Astrocyte (in vitro differentiated cells and primary cell): ENCODE results near the gene VEPH1. TPM values are rescaled to one million over a fixed set of nuclear protein-coding genes. Genes with fewer than 3 reads are reported as not detected.

Experiments
- DNase-seq: peaks from one replicate; pipeline ENCODE4 v3.0.0-alpha.2; 2010; ENCODE audit warnings: low read depth
- FAIRE-seq: peaks from 2 replicates; lab custom pipeline; 2011; peaks lifted over from hg19 to GRCh38; lab: Jason Lieb, UNC
- H2AFZ ChIP-seq: 2 replicates; pipeline ENCODE4 v1.6.0; 2012; ENCODE audit warnings: low read depth, low read length, inconsistent platforms
- H3K27ac ChIP-seq: 2 replicates; pipeline ENCODE4 v1.5.1; 2011; ENCODE audit warnings: low read depth, low read length, inconsistent platforms
- H3K27me3 ChIP-seq: 2 replicates; pipeline ENCODE4 v1.6.0; 2011; ENCODE audit warnings: low read length, inconsistent platforms; ENCODE audit not compliant: insufficient read depth
- H3K36me3 ChIP-seq: 2 replicates; pipeline ENCODE4 v1.5.1; 2011; ENCODE audit warnings: low read length, inconsistent platforms; ENCODE audit not compliant: insufficient read depth
- H3K4me1 ChIP-seq: 2 replicates; pipeline ENCODE4 v1.5.1; 2011; ENCODE audit warnings: low read length, inconsistent platforms; ENCODE audit not compliant: insufficient read depth
- H3K4me2 ChIP-seq: 2 replicates; pipeline ENCODE4 v1.6.0; 2012; ENCODE audit warnings: low read length, inconsistent platforms
- H3K4me3 ChIP-seq: 2 replicates; pipeline ENCODE4 v1.5.1; 2011; ENCODE audit warnings: low read depth, mild to moderate bottlenecking, low read length, inconsistent platforms; ENCODE audit not compliant: insufficient read depth
- H3K79me2 ChIP-seq: 2 replicates; pipeline ENCODE4 v1.6.0; 2012; ENCODE audit warnings: mild to moderate bottlenecking, low read length, inconsistent platforms; ENCODE audit not compliant: insufficient read depth
- H3K9ac ChIP-seq: 2 replicates; pipeline ENCODE4 v1.6.0; 2012; ENCODE audit warnings: mild to moderate bottlenecking, low read length, inconsistent platforms
- H3K9me3 ChIP-seq: 2 replicates; pipeline ENCODE4 v1.5.1; 2012; ENCODE audit warnings: low read depth, mild to moderate bottlenecking, low read length, inconsistent platforms; ENCODE audit not compliant: insufficient read depth
- H4K20me1 ChIP-seq: 2 replicates; pipeline ENCODE4 v1.6.0; 2012; ENCODE audit warnings: low read length, inconsistent platforms; ENCODE audit not compliant: insufficient read depth
- H3K27ac Mint-ChIP-seq: one replicate; pipeline ENCODE4 v1.8.0; 2021; ENCODE audit warnings: mild to moderate bottlenecking, mixed read lengths; ENCODE audit not compliant: unreplicated experiment
- H3K27me3 Mint-ChIP-seq: one replicate; pipeline ENCODE4 v1.8.0; 2021; ENCODE audit warnings: low read depth, mixed read lengths; ENCODE audit not compliant: unreplicated experiment
- H3K36me3 Mint-ChIP-seq: one replicate; pipeline ENCODE4 v1.8.0; 2021; ENCODE audit warnings: low read depth, mixed read lengths; ENCODE audit not compliant: unreplicated experiment
- H3K4me1 Mint-ChIP-seq: one replicate; pipeline ENCODE4 v1.8.0; 2021; ENCODE audit warnings: low read depth, mixed read lengths; ENCODE audit not compliant: unreplicated experiment
- H3K4me3 Mint-ChIP-seq: one replicate; pipeline ENCODE4 v1.8.0; 2021; ENCODE audit warnings: mild to moderate bottlenecking, moderate library complexity, mixed read lengths; ENCODE audit not compliant: unreplicated experiment
- H3K9me3 Mint-ChIP-seq: one replicate; pipeline ENCODE4 v1.8.0; 2021; ENCODE audit warnings: mild to moderate bottlenecking, mixed read lengths; ENCODE audit not compliant: unreplicated experiment
- EZH2 ChIP-seq: IDR thresholded peaks from 2 replicates; pipeline ENCODE4 v1.6.1; 2012; ENCODE audit warnings: mild to moderate bottlenecking, low read length, inconsistent platforms; ENCODE audit not compliant: insufficient read depth
- total RNA-seq: library from RNA; stranded (reverse); gene quantifications from 2 replicates; pipeline ENCODE4 v1.2.1, GENCODE V29; 2021
- TF ChIP-seq, protein P1 (sequence below): IDR thresholded peaks from 2 replicates; pipeline ENCODE4 v1.5.1; 2011; ENCODE audit warnings: low read depth, mild to moderate bottlenecking, inconsistent platforms, low read length, moderate library complexity; ENCODE audit not compliant: insufficient read depth

The VEPH1 gene
- total RNA-seq, 1 donor from 2014 or later, result 9.4 TPM

DNA sequence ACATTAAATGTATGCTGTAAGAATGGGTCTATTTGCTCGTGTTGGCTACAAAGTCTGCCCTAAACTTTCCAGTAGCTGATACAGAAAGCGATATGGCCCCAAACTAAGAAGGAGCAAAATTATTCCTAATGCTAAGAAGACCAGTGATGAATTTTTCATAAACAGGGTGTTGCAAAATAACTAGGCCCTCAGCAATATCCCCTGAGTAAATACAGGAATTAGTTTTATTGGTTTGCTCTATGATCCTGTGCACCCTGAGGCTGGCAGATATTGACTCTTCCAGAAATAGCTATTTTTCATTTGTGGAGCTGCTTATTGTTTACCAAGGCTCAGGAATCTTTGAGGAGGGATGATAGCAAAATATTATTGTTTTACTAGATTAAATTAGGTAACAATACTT, 282.3 kb downstream of the VEPH1 start:
- Mint-ChIP-seq H3K9me3 (no peaks in the 10 kb centered on the region), H3K4me1 (peaks cover 9% of the 10 kb centered on the region), H3K27me3 (no peaks in the 10 kb centered on the region), H3K4me3 (no peak overlapping the region), H3K36me3 (no peaks in the 10 kb centered on the region), H3K27ac (no peak overlapping the region)
- no peaks in the 10 kb centered on the region for H3K4me1 ChIP-seq
- H3K9me3 ChIP-seq, result no peaks in the 10 kb centered on the region
- H4K20me1 ChIP-seq, result no peaks in the 10 kb centered on the region
- H3K27ac ChIP-seq, result no peak overlapping the region
- no peak overlapping the region for H3K4me2 ChIP-seq
- H3K9ac ChIP-seq, result no peak overlapping the region
- TF ChIP-seq, protein P1, sequence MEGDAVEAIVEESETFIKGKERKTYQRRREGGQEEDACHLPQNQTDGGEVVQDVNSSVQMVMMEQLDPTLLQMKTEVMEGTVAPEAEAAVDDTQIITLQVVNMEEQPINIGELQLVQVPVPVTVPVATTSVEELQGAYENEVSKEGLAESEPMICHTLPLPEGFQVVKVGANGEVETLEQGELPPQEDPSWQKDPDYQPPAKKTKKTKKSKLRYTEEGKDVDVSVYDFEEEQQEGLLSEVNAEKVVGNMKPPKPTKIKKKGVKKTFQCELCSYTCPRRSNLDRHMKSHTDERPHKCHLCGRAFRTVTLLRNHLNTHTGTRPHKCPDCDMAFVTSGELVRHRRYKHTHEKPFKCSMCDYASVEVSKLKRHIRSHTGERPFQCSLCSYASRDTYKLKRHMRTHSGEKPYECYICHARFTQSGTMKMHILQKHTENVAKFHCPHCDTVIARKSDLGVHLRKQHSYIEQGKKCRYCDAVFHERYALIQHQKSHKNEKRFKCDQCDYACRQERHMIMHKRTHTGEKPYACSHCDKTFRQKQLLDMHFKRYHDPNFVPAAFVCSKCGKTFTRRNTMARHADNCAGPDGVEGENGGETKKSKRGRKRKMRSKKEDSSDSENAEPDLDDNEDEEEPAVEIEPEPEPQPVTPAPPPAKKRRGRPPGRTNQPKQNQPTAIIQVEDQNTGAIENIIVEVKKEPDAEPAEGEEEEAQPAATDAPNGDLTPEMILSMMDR, result no peak
- no peak for TF ChIP-seq EZH2
- no peak overlapping the region for H2AFZ ChIP-seq
- no peaks in the 10 kb centered on the region for H3K79me2 ChIP-seq
- H3K36me3 ChIP-seq, result no peaks in the 10 kb centered on the region
- DNase-seq, result no peak
- FAIRE-seq, result no peak
- H3K4me3 ChIP-seq, result no peak overlapping the region
- no peaks in the 10 kb centered on the region for H3K27me3 ChIP-seq

DNA sequence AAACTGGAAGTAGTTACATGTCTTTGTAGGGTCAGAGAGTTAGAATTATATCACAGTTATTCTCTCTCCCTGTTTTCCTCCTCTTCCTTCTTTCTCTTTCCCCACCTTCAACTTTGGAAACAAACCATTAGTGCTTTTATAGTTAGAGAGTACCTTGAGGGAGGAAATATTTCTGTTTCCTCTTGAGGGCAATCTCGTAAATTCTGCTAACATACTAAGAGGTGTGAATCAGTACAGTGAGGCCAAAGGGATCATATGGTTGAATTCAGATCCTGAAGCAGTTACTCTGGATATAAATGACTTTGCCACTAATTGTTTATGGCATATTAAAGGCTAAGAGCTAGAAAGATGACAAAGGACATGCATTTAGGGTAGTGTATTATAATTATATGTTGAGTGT, 283.0 kb downstream of the VEPH1 start:
- Mint-ChIP-seq H3K4me1 (peaks cover 9% of the 10 kb centered on the region), H3K9me3 (no peaks in the 10 kb centered on the region), H3K27ac (no peak overlapping the region), H3K36me3 (no peaks in the 10 kb centered on the region), H3K4me3 (no peak overlapping the region), H3K27me3 (no peaks in the 10 kb centered on the region)
- DNase-seq (no peak), FAIRE-seq (no peak)
- Histone ChIP-seq H3K9me3 (no peaks in the 10 kb centered on the region), H3K27ac (no peak overlapping the region), H2AFZ (no peak overlapping the region), H3K79me2 (no peaks in the 10 kb centered on the region), H4K20me1 (no peaks in the 10 kb centered on the region), H3K4me3 (no peak overlapping the region), H3K4me1 (no peaks in the 10 kb centered on the region), H3K9ac (no peak overlapping the region), H3K36me3 (no peaks in the 10 kb centered on the region), H3K4me2 (no peak overlapping the region), H3K27me3 (no peaks in the 10 kb centered on the region)
- TF ChIP-seq EZH2, result no peak
- TF ChIP-seq, protein P1, result no peak

GRCh38 chr3:157219215-157219614, 284.0 kb downstream of the VEPH1 start:
- H3K27ac Mint-ChIP-seq, result no peak overlapping the region
- no peaks in the 10 kb centered on the region for H3K27me3 Mint-ChIP-seq
- H3K4me3 ChIP-seq, result no peak overlapping the region
- no peak for TF ChIP-seq EZH2
- TF ChIP-seq, protein P1, result no peak
- no peaks in the 10 kb centered on the region for H3K27me3 ChIP-seq
- no peak overlapping the region for H3K4me3 Mint-ChIP-seq
- peaks cover 9% of the 10 kb centered on the region for H3K4me1 Mint-ChIP-seq
- no peak for DNase-seq
- no peak overlapping the region for H3K27ac ChIP-seq
- no peak overlapping the region for H2AFZ ChIP-seq
- FAIRE-seq, result no peak
- no peaks in the 10 kb centered on the region for H3K36me3 Mint-ChIP-seq
- no peaks in the 10 kb centered on the region for H3K36me3 ChIP-seq
- H3K9me3 ChIP-seq, result no peaks in the 10 kb centered on the region
- no peaks in the 10 kb centered on the region for H3K9me3 Mint-ChIP-seq
- no peaks in the 10 kb centered on the region for H3K79me2 ChIP-seq
- H3K4me2 ChIP-seq, result no peak overlapping the region
- no peak overlapping the region for H3K9ac ChIP-seq
- no peaks in the 10 kb centered on the region for H4K20me1 ChIP-seq
- H3K4me1 ChIP-seq, result no peaks in the 10 kb centered on the region

Other genes starting within 250 kb of the VEPH1 start
- gene PTX3, start 66.6 kb downstream of the VEPH1 start, total RNA-seq, result 3.0 and 4.7 TPM in 2 replicates